Measurements from ENCODE around the gene KCND3. TPM values are rescaled to one million over a fixed set of nuclear protein-coding genes. Genes with fewer than 3 reads are reported as not detected.

Gene KCND3
- total RNA-seq, 1 donor from 2014 or later, result 0.06 TPM

GRCh38 chr1:111958075-111958474 is 31.4 kb downstream of the KCND3 start:
- no peaks in the 10 kb centered on the region for H3K36me3 Mint-ChIP-seq
- Histone ChIP-seq H3K36me3 (no peaks in the 10 kb centered on the region), H3K9me3 (ENCODE audit: low read depth) (no peaks in the 10 kb centered on the region), H3K4me1 (no peaks in the 10 kb centered on the region), H2AFZ (replicated peaks) (no peak overlapping the region), H3K9ac (no peak overlapping the region), H3K4me2 (no peak overlapping the region), H3K27ac (no peak overlapping the region), H4K20me1 (ENCODE audit: low read depth) (no peaks in the 10 kb centered on the region), H3K79me2 (ENCODE audit: low read depth) (no peaks in the 10 kb centered on the region), H3F3A (ENCODE audit: low read depth) (no peaks in the 10 kb centered on the region), H3K27me3 (no peaks in the 10 kb centered on the region), H3K4me3 (no peak overlapping the region)
- peaks cover 10% of the 10 kb centered on the region for H3K27me3 Mint-ChIP-seq (ENCODE audit: insufficient read depth, low read depth)
- no peaks in the 10 kb centered on the region for H3K4me1 Mint-ChIP-seq
- DNase-seq (ENCODE audit: low spot score), result no peak
- TF ChIP-seq EZH2phosphoT487 (IDR thresholded peaks at IDR 0.05) (no peak), EZH2 (IDR thresholded peaks at IDR 0.05) (no peak)
- TF ChIP-seq, protein P1, sequence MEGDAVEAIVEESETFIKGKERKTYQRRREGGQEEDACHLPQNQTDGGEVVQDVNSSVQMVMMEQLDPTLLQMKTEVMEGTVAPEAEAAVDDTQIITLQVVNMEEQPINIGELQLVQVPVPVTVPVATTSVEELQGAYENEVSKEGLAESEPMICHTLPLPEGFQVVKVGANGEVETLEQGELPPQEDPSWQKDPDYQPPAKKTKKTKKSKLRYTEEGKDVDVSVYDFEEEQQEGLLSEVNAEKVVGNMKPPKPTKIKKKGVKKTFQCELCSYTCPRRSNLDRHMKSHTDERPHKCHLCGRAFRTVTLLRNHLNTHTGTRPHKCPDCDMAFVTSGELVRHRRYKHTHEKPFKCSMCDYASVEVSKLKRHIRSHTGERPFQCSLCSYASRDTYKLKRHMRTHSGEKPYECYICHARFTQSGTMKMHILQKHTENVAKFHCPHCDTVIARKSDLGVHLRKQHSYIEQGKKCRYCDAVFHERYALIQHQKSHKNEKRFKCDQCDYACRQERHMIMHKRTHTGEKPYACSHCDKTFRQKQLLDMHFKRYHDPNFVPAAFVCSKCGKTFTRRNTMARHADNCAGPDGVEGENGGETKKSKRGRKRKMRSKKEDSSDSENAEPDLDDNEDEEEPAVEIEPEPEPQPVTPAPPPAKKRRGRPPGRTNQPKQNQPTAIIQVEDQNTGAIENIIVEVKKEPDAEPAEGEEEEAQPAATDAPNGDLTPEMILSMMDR (IDR thresholded peaks at IDR 0.05), result no peak
- H3K4me3 Mint-ChIP-seq, result no peak overlapping the region
- no peaks in the 10 kb centered on the region for H3K9me3 Mint-ChIP-seq
- H3K27ac Mint-ChIP-seq, result no peak overlapping the region

DNA sequence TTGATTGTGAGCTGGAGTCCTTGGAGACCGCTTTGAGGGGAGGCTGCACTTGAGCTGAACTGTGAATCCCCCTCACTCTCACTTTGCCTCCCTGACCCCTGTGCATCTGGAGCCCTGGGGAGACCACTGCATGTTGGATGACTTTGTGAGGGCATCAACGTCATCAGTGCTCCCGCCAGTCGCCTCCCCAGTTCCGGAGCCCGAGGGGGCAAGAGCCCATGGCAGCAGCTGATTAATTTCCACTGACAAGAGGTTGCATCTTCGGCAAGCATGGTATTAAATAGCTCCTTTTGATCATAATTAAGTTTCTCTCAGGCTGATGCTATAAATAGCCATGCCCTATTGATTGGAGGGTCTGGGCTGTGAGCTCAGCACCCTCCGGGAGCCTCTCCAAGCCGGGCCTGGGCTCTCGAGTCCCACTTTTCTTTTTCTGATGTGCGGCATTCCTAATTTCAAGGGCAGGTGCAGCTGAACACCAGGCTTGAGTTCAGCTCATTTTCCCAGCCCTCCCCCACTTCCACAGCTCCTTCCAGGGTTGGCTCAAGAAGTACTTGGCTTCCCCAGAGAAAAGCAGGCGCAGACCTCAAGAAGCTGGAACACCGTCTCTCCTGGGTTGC is 33.2 kb downstream of the KCND3 start:
- H3K9me3 Mint-ChIP-seq, result no peaks in the 10 kb centered on the region
- Histone ChIP-seq H3K4me3 (no peak overlapping the region), H3K9ac (no peak overlapping the region), H3K9me3 (ENCODE audit: low read depth) (no peaks in the 10 kb centered on the region), H3F3A (ENCODE audit: low read depth) (no peaks in the 10 kb centered on the region), H3K4me1 (no peaks in the 10 kb centered on the region), H3K27me3 (no peaks in the 10 kb centered on the region), H3K79me2 (ENCODE audit: low read depth) (no peaks in the 10 kb centered on the region), H4K20me1 (ENCODE audit: low read depth) (no peaks in the 10 kb centered on the region), H3K4me2 (no peak overlapping the region), H3K27ac (no peak overlapping the region), H2AFZ (replicated peaks) (no peak overlapping the region), H3K36me3 (no peaks in the 10 kb centered on the region)
- no peak for DNase-seq (ENCODE audit: low spot score)
- no peaks in the 10 kb centered on the region for H3K4me1 Mint-ChIP-seq
- H3K27me3 Mint-ChIP-seq (ENCODE audit: insufficient read depth, low read depth), result peaks cover 10% of the 10 kb centered on the region
- no peak overlapping the region for H3K4me3 Mint-ChIP-seq
- H3K36me3 Mint-ChIP-seq, result no peaks in the 10 kb centered on the region
- TF ChIP-seq, protein P1 (IDR thresholded peaks at IDR 0.05), result no peak
- no peak for TF ChIP-seq EZH2 (IDR thresholded peaks at IDR 0.05)
- no peak for TF ChIP-seq EZH2phosphoT487 (IDR thresholded peaks at IDR 0.05)
- no peak overlapping the region for H3K27ac Mint-ChIP-seq

DNA sequence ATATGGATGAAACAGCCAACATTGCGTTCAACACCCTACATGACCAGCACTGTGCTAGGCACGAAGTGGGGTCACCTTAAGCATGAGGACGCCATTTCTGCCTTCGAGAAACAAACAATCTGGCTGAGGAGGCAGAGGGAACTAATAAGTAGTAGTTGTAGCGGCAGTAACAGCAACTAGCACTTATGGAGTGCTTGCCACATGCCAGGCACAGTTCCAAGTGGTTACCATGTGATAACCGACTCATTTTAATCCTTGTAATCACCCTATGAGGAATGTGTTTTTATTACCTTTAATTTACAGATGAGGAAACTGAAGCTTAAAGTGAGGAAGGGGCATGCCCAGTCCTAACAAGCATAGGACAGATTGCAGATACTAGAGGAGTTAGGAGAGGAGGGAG is 33.7 kb downstream of the KCND3 start:
- H3K27me3 ChIP-seq, result no peaks in the 10 kb centered on the region
- no peaks in the 10 kb centered on the region for H3K79me2 ChIP-seq (ENCODE audit: low read depth)
- no peak overlapping the region for H3K27ac ChIP-seq
- H3K9me3 Mint-ChIP-seq, result no peaks in the 10 kb centered on the region
- H3K36me3 Mint-ChIP-seq, result no peaks in the 10 kb centered on the region
- no peaks in the 10 kb centered on the region for H3K9me3 ChIP-seq (ENCODE audit: low read depth)
- no peaks in the 10 kb centered on the region for H3K4me1 Mint-ChIP-seq
- DNase-seq (ENCODE audit: low spot score), result no peak
- TF ChIP-seq EZH2phosphoT487 (IDR thresholded peaks at IDR 0.05), result no peak
- TF ChIP-seq, protein P1 (IDR thresholded peaks at IDR 0.05), result no peak
- no peak for TF ChIP-seq EZH2 (IDR thresholded peaks at IDR 0.05)
- H3K27ac Mint-ChIP-seq, result no peak overlapping the region
- no peaks in the 10 kb centered on the region for H3K36me3 ChIP-seq
- H4K20me1 ChIP-seq (ENCODE audit: low read depth), result no peaks in the 10 kb centered on the region
- no peaks in the 10 kb centered on the region for H3F3A ChIP-seq (ENCODE audit: low read depth)
- no peak overlapping the region for H3K4me3 ChIP-seq
- no peaks in the 10 kb centered on the region for H3K4me1 ChIP-seq
- H2AFZ ChIP-seq (replicated peaks), result no peak overlapping the region
- peaks cover 10% of the 10 kb centered on the region for H3K27me3 Mint-ChIP-seq (ENCODE audit: insufficient read depth, low read depth)
- H3K4me2 ChIP-seq, result no peak overlapping the region
- H3K9ac ChIP-seq, result no peak overlapping the region
- no peak overlapping the region for H3K4me3 Mint-ChIP-seq

All from neural progenitor cell (in vitro differentiated cells).